ENCODE measurements around the gene KREMEN2. TPM values are rescaled to one million over a fixed set of nuclear protein-coding genes. Genes with fewer than 3 reads are reported as not detected.

KREMEN2 gene
- total RNA-seq, 2 experiments from 2014 or later = not detected

GRCh38 chr16:2976201-2976600, 12.1 kb downstream of the KREMEN2 start:
- H3K4me3 Mint-ChIP-seq = no peak overlapping the region
- peaks cover 36% of the 10 kb centered on the region for H3K36me3 Mint-ChIP-seq
- peaks cover 3% of the 10 kb centered on the region for H3K4me1 Mint-ChIP-seq
- DNase-seq = no peak
- no peaks in the 10 kb centered on the region for H3K27me3 Mint-ChIP-seq
- no peaks in the 10 kb centered on the region for H3K9me3 Mint-ChIP-seq
- no peak overlapping the region for H3K27ac Mint-ChIP-seq

GRCh38 chr16:2976673-2977072, 12.6 kb downstream of the KREMEN2 start:
- no peak overlapping the region for H3K4me3 Mint-ChIP-seq

GRCh38 chr16:2977440-2977839, 13.4 kb downstream of the KREMEN2 start:
- no peak overlapping the region for H3K27ac Mint-ChIP-seq
- H3K27me3 Mint-ChIP-seq = peaks cover 3% of the 10 kb centered on the region
- peaks cover 31% of the 10 kb centered on the region for H3K36me3 Mint-ChIP-seq
- H3K4me3 Mint-ChIP-seq = no peak overlapping the region
- H3K9me3 Mint-ChIP-seq = no peaks in the 10 kb centered on the region
- H3K4me1 Mint-ChIP-seq = peaks cover 2% of the 10 kb centered on the region
- no peak for DNase-seq

More at GRCh38 chr16:2976673-2977072, 12.6 kb downstream of the KREMEN2 start:
- Mint-ChIP-seq H3K4me1 (peaks cover 3% of the 10 kb centered on the region), H3K9me3 (no peaks in the 10 kb centered on the region), H3K36me3 (peaks cover 36% of the 10 kb centered on the region), H3K27me3 (no peaks in the 10 kb centered on the region), H3K27ac (no peak overlapping the region)
- no peak for DNase-seq

GRCh38 chr16:2979669-2980226, 15.7 kb downstream of the KREMEN2 start:
- peak overlapping the region; percentile 89 for H3K4me3 Mint-ChIP-seq
- no peaks in the 10 kb centered on the region for H3K9me3 Mint-ChIP-seq
- peak; percentile 49 for DNase-seq
- peak overlapping the region; percentile 90 for H3K27ac Mint-ChIP-seq
- H3K36me3 Mint-ChIP-seq = peaks cover 26% of the 10 kb centered on the region
- peaks cover 5% of the 10 kb centered on the region for H3K4me1 Mint-ChIP-seq
- H3K27me3 Mint-ChIP-seq = peaks cover 4% of the 10 kb centered on the region

- peak within 1 kb of the TSS; percentile 89 for H3K4me3 Mint-ChIP-seq
- H3K27ac Mint-ChIP-seq = peak within 1 kb of the TSS; percentile 90
- DNase-seq = peak; percentile 99
- H3K9me3 Mint-ChIP-seq = no peaks in the 10 kb centered on the region
- H3K4me1 Mint-ChIP-seq = peaks cover 5% of the 10 kb centered on the region
- peaks cover 4% of the 10 kb centered on the region for H3K27me3 Mint-ChIP-seq
- peaks cover 26% of the 10 kb centered on the region for H3K36me3 Mint-ChIP-seq
Measured at GRCh38 chr16:2980227-2981176, 16.4 kb downstream of the KREMEN2 start, which contains the start of gene PKMYT1. PKMYT1 (minus strand) TSS chr16:2980446; CDS start chr16:2979657, 789 bp downstream.

- Mint-ChIP-seq H3K27me3 (peaks cover 4% of the 10 kb centered on the region), H3K4me3 (peak overlapping the region; percentile 89)
Measured at GRCh38 chr16:2981177-2981898, 17.3 kb downstream of the KREMEN2 start.

GRCh38 chr16:2981899-2982250, 17.8 kb downstream of the KREMEN2 start:
- Mint-ChIP-seq H3K4me1 (peaks cover 5% of the 10 kb centered on the region), H3K27ac (peak overlapping the region; percentile 26)

More at GRCh38 chr16:2981177-2981898, 17.3 kb downstream of the KREMEN2 start:
- H3K36me3 Mint-ChIP-seq = peaks cover 21% of the 10 kb centered on the region
- peak overlapping the region; percentile 86 for H3K27ac Mint-ChIP-seq
- peaks cover 5% of the 10 kb centered on the region for H3K4me1 Mint-ChIP-seq
- H3K9me3 Mint-ChIP-seq = no peaks in the 10 kb centered on the region
- no peak for DNase-seq

GRCh38 chr16:2982402-2982801, 18.3 kb downstream of the KREMEN2 start:
- H3K9me3 Mint-ChIP-seq = no peaks in the 10 kb centered on the region
- no peak overlapping the region for H3K27ac Mint-ChIP-seq
- H3K36me3 Mint-ChIP-seq = peaks cover 15% of the 10 kb centered on the region
- peak overlapping the region; percentile 1 for H3K4me3 Mint-ChIP-seq
- H3K27me3 Mint-ChIP-seq = peaks cover 4% of the 10 kb centered on the region
- no peak for DNase-seq
- H3K4me1 Mint-ChIP-seq = peaks cover 5% of the 10 kb centered on the region

More at GRCh38 chr16:2981899-2982250, 17.8 kb downstream of the KREMEN2 start:
- DNase-seq = no peak
- peaks cover 4% of the 10 kb centered on the region for H3K27me3 Mint-ChIP-seq
- H3K36me3 Mint-ChIP-seq = peaks cover 20% of the 10 kb centered on the region
- no peaks in the 10 kb centered on the region for H3K9me3 Mint-ChIP-seq
- H3K4me3 Mint-ChIP-seq = peak overlapping the region; percentile 89

GRCh38 chr16:2983706-2984136, 19.6 kb downstream of the KREMEN2 start:
- Mint-ChIP-seq H3K27me3 (peaks cover 4% of the 10 kb centered on the region), H3K27ac (no peak overlapping the region), H3K9me3 (no peaks in the 10 kb centered on the region), H3K36me3 (peaks cover 7% of the 10 kb centered on the region), H3K4me3 (peak overlapping the region; percentile 48), H3K4me1 (peaks cover 3% of the 10 kb centered on the region)
- peak; percentile 76 for DNase-seq

- no peak for DNase-seq
- Mint-ChIP-seq H3K27me3 (peaks cover 11% of the 10 kb centered on the region), H3K4me3 (no peak overlapping the region), H3K36me3 (no peaks in the 10 kb centered on the region), H3K9me3 (no peaks in the 10 kb centered on the region), H3K4me1 (peaks cover 3% of the 10 kb centered on the region), H3K27ac (no peak overlapping the region)
Measured at GRCh38 chr16:2985462-2985861, 21.4 kb downstream of the KREMEN2 start.

GRCh38 chr16:2985893-2986355, 21.8 kb downstream of the KREMEN2 start:
- H3K4me1 Mint-ChIP-seq = peaks cover 3% of the 10 kb centered on the region
- peaks cover 13% of the 10 kb centered on the region for H3K27me3 Mint-ChIP-seq
- no peaks in the 10 kb centered on the region for H3K36me3 Mint-ChIP-seq
- no peaks in the 10 kb centered on the region for H3K9me3 Mint-ChIP-seq
- H3K27ac Mint-ChIP-seq = no peak overlapping the region
- DNase-seq = no peak
- no peak overlapping the region for H3K4me3 Mint-ChIP-seq

GRCh38 chr16:2986623-2987188, 22.6 kb downstream of the KREMEN2 start:
- H3K4me1 Mint-ChIP-seq = peaks cover 3% of the 10 kb centered on the region
- no peak overlapping the region for H3K4me3 Mint-ChIP-seq
- H3K9me3 Mint-ChIP-seq = no peaks in the 10 kb centered on the region
- no peaks in the 10 kb centered on the region for H3K36me3 Mint-ChIP-seq
- no peak overlapping the region for H3K27ac Mint-ChIP-seq
- H3K27me3 Mint-ChIP-seq = peaks cover 13% of the 10 kb centered on the region
- no peak for DNase-seq

- H3K27ac Mint-ChIP-seq = no peak overlapping the region
- H3K27me3 Mint-ChIP-seq = peaks cover 11% of the 10 kb centered on the region
- H3K36me3 Mint-ChIP-seq = no peaks in the 10 kb centered on the region
- no peak overlapping the region for H3K4me3 Mint-ChIP-seq
- no peak for DNase-seq
- H3K4me1 Mint-ChIP-seq = peaks cover 3% of the 10 kb centered on the region
- H3K9me3 Mint-ChIP-seq = no peaks in the 10 kb centered on the region
Measured at GRCh38 chr16:2987286-2987685, 23.2 kb downstream of the KREMEN2 start.

GRCh38 chr16:2987833-2988232, 23.8 kb downstream of the KREMEN2 start:
- no peak for DNase-seq
- H3K9me3 Mint-ChIP-seq = no peaks in the 10 kb centered on the region
- peaks cover 3% of the 10 kb centered on the region for H3K4me1 Mint-ChIP-seq
- no peaks in the 10 kb centered on the region for H3K36me3 Mint-ChIP-seq
- H3K27ac Mint-ChIP-seq = no peak overlapping the region
- peaks cover 9% of the 10 kb centered on the region for H3K27me3 Mint-ChIP-seq
- no peak overlapping the region for H3K4me3 Mint-ChIP-seq

Data from activated naive CD8-positive, alpha-beta T cell treated with anti-CD3 and anti-CD28 coated beads for 36 hours (primary cell).